ENCODE measurements around the gene ANGPTL2.

ANGPTL2 gene

GRCh38 chr9:127087411-127087810, 35.0 kb downstream of the ANGPTL2 start:
- TF ChIP-seq NFIC (IDR thresholded peaks at IDR 0.05) (no peak), YY1 (IDR thresholded peaks at IDR 0.05; ENCODE audit: low read depth) (no peak), ZBTB7A (IDR thresholded peaks at IDR 0.05; ENCODE audit: low read depth) (no peak), USF1 (IDR thresholded peaks at IDR 0.05) (no peak)

GRCh38 chr9:127086771-127087170, 35.7 kb downstream of the ANGPTL2 start:
- TF ChIP-seq FOXM1 (IDR thresholded peaks at IDR 0.05; ENCODE audit: borderline replicate concordance, low read depth) (no peak), REST (IDR thresholded peaks at IDR 0.05; ENCODE audit: low read depth) (no peak)

GRCh38 chr9:127085186-127085585, 37.2 kb downstream of the ANGPTL2 start:
- TF ChIP-seq TEAD4 (IDR thresholded peaks at IDR 0.05) (no peak), TAF1 (IDR thresholded peaks at IDR 0.05; ENCODE audit: low read depth) (no peak), CREB1 (IDR thresholded peaks at IDR 0.05; ENCODE audit: low read depth) (no peak), NFIC (IDR thresholded peaks at IDR 0.05) (no peak), EGR1 (IDR thresholded peaks at IDR 0.05) (no peak), MAX (IDR thresholded peaks at IDR 0.05) (no peak), REST (IDR thresholded peaks at IDR 0.05; ENCODE audit: low read depth) (no peak), FOXM1 (IDR thresholded peaks at IDR 0.05; ENCODE audit: borderline replicate concordance, low read depth) (no peak), YY1 (IDR thresholded peaks at IDR 0.05; ENCODE audit: low read depth) (no peak), USF1 (IDR thresholded peaks at IDR 0.05) (no peak), EP300 (IDR thresholded peaks at IDR 0.05; ENCODE audit: borderline replicate concordance) (no peak), TCF12 (IDR thresholded peaks at IDR 0.05; ENCODE audit: low read depth) (no peak), ZBTB7A (IDR thresholded peaks at IDR 0.05; ENCODE audit: low read depth) (no peak), CEBPB (IDR thresholded peaks at IDR 0.05) (no peak), RAD21 (IDR thresholded peaks at IDR 0.05; ENCODE audit: low read depth) (no peak)

- no peak for TF ChIP-seq REST (IDR thresholded peaks at IDR 0.05; ENCODE audit: low read depth)
- TF ChIP-seq TAF1 (IDR thresholded peaks at IDR 0.05; ENCODE audit: low read depth): no peak
- TF ChIP-seq CREB1 (IDR thresholded peaks at IDR 0.05; ENCODE audit: low read depth): no peak
- TF ChIP-seq EP300 (IDR thresholded peaks at IDR 0.05; ENCODE audit: borderline replicate concordance): no peak
- TF ChIP-seq RAD21 (IDR thresholded peaks at IDR 0.05; ENCODE audit: low read depth): no peak
- no peak for TF ChIP-seq EGR1 (IDR thresholded peaks at IDR 0.05)
- no peak for TF ChIP-seq USF1 (IDR thresholded peaks at IDR 0.05)
- TF ChIP-seq ZBTB7A (IDR thresholded peaks at IDR 0.05; ENCODE audit: low read depth): no peak
- TF ChIP-seq TCF12 (IDR thresholded peaks at IDR 0.05; ENCODE audit: low read depth): no peak
- no peak for TF ChIP-seq FOXM1 (IDR thresholded peaks at IDR 0.05; ENCODE audit: borderline replicate concordance, low read depth)
Observed at GRCh38 chr9:127084076-127085039, 38.1 kb downstream of the ANGPTL2 start.

Data from Ishikawa (cell line).